PC-3 (cell line): ENCODE measurements around the gene APBA1. TPM values are rescaled to one million over a fixed set of nuclear protein-coding genes. Genes with fewer than 3 reads are reported as not detected.

Experiments used
- ATAC-seq: fragments of 200-7000 bp; cut with Tn5 transposase; 2 replicates; pipeline ENCODE4 v1.9.1; 2020; ENCODE audit warnings: mild to moderate bottlenecking, moderate library complexity
- BruUV-seq: library from RNA; stranded (reverse); fragments of 400-500 nt; replicated peaks from 2 replicates; lab custom pipeline; 2021; lab: Mats Ljungman, UMichigan
- CTCF ChIA-PET: fragments of 300-600 bp; sonication (Branson Sonifier 250); formaldehyde crosslinking; loops from one replicate; lab custom pipeline; 2022; ENCODE audit warnings: antibody characterized with exemption; lab: Charles Lee
- POLR2A ChIA-PET: fragments of 300-600 bp; sonication (Branson Sonifier 250); formaldehyde crosslinking; loops from one replicate; lab custom pipeline; 2022; ENCODE audit warnings: antibody characterized with exemption; ENCODE audit not compliant: unreplicated experiment; lab: Charles Lee
- DNase-seq: peaks from one replicate; pipeline ENCODE4 v3.0.0-alpha.2; 2015
- H2AFZ ChIP-seq: fragments of 300-600 bp; sonication (generic); 2 replicates; pipeline ENCODE4 v1.6.0; 2016; ENCODE audit warnings: antibody characterized with exemption, low read length
- H3F3A ChIP-seq: fragments of 300-600 bp; sonication (generic); one replicate; pipeline ENCODE4 v1.6.0; 2017; ENCODE audit warnings: antibody characterized with exemption, low read length, control low read depth, mild to moderate bottlenecking; ENCODE audit not compliant: unreplicated experiment
- H3K27ac ChIP-seq: fragments of 300-600 bp; sonication (generic); 2 replicates; pipeline ENCODE4 v1.5.1; 2016; ENCODE audit warnings: mild to moderate bottlenecking, low read length
- H3K27me3 ChIP-seq: fragments of 300-600 bp; sonication (generic); 2 replicates; pipeline ENCODE4 v1.6.1; 2016; ENCODE audit warnings: low read length, mixed read lengths
- H3K36me3 ChIP-seq: fragments of 300-600 bp; sonication (generic); 2 replicates; pipeline ENCODE4 v1.6.1; 2016; ENCODE audit warnings: low read depth, mixed run types, low read length, mixed read lengths
- H3K4me1 ChIP-seq: fragments of 300-600 bp; sonication (generic); 2 replicates; pipeline ENCODE4 v1.5.1; 2016; ENCODE audit warnings: low read length; ENCODE audit not compliant: insufficient read depth
- H3K4me2 ChIP-seq: fragments of 300-600 bp; sonication (generic); 2 replicates; pipeline ENCODE4 v1.6.0; 2016; ENCODE audit warnings: low read length
- H3K4me3 ChIP-seq: fragments of 300-600 bp; sonication (generic); 2 replicates; pipeline ENCODE4 v1.5.1; 2016; ENCODE audit warnings: mild to moderate bottlenecking, low read length, mixed read lengths
- H3K79me2 ChIP-seq: fragments of 300-600 bp; sonication (generic); 2 replicates; pipeline ENCODE4 v1.6.1; 2017; ENCODE audit warnings: low read length, mixed read lengths
- H3K9ac ChIP-seq: fragments of 300-600 bp; sonication (generic); 2 replicates; pipeline ENCODE4 v1.6.0; 2016; ENCODE audit warnings: mild to moderate bottlenecking, low read length
- H3K9me2 ChIP-seq: fragments of 300-600 bp; sonication (generic); replicated peaks from 2 replicates; pipeline ENCODE4 v1.6.1; 2016; ENCODE audit warnings: mixed run types, low read length, mixed read lengths
- H3K9me3 ChIP-seq: fragments of 300-600 bp; sonication (generic); 2 replicates; pipeline ENCODE4 v1.6.1; 2016; ENCODE audit warnings: low read length, mixed read lengths
- H4K20me1 ChIP-seq: fragments of 300-600 bp; sonication (generic); 2 replicates; pipeline ENCODE4 v1.6.1; 2016; ENCODE audit warnings: low read length, mixed read lengths
- CTCF ChIP-seq: fragments of 300-600 bp; sonication (generic); conservative IDR thresholded peaks from 2 replicates; pipeline ENCODE4 v1.5.1; 2017; ENCODE audit warnings: antibody characterized with exemption, low read depth, mild to moderate bottlenecking, low read length
- EZH2 ChIP-seq: fragments of 300-600 bp; sonication (generic); IDR thresholded peaks from one replicate; pipeline ENCODE4 v1.6.1; 2017; ENCODE audit warnings: antibody characterized with exemption, mild to moderate bottlenecking, low read length; ENCODE audit not compliant: unreplicated experiment
- EZH2phosphoT487 ChIP-seq: fragments of 300-600 bp; sonication (generic); IDR thresholded peaks from 2 replicates; pipeline ENCODE4 v1.6.1; 2018; ENCODE audit warnings: mild to moderate bottlenecking, antibody characterized with exemption, low read length, borderline replicate concordance
- intact Hi-C: fragments of 100-400 bp; cut with micrococcal nuclease; formaldehyde crosslinking; loops from 2 replicates; pipeline ENCODE4 v1.9.0; 2023
- total RNA-seq: library from RNA; depleted of rRNA; stranded (reverse); fragments of >200 nt; gene quantifications from 2 replicates; pipeline ENCODE4 v1.2.3, GENCODE V29; 2014

APBA1 gene
- total RNA-seq, 1 experiment from 2014 or later: 0.07 TPM

GRCh38 chr9:69460012-69460411, 212.2 kb downstream of the APBA1 start:
- Histone ChIP-seq H3K4me2 (no peak overlapping the region), H3K36me3 (no peaks in the 10 kb centered on the region), H4K20me1 (no peaks in the 10 kb centered on the region), H3K4me3 (no peak overlapping the region), H3K27ac (no peak overlapping the region), H3K9me3 (no peaks in the 10 kb centered on the region), H3K9me2 (no peaks in the 10 kb centered on the region), H3K9ac (no peak overlapping the region), H3K27me3 (peaks cover 58% of the 10 kb centered on the region), H3F3A (no peaks in the 10 kb centered on the region), H2AFZ (no peak overlapping the region), H3K4me1 (no peaks in the 10 kb centered on the region), H3K79me2 (no peaks in the 10 kb centered on the region)
- ChIA-PET CTCF (no interaction called here), POLR2A (no interaction called here)
- TF ChIP-seq EZH2phosphoT487 (no peak), EZH2 (no peak), CTCF (no peak)
- no TSS peak for BruUV-seq
- intact Hi-C loops: no loop called here
- no peak for DNase-seq
- ATAC-seq: no peak

- ATAC-seq (no peak), DNase-seq (no peak)
- Histone ChIP-seq H3K9ac (no peak overlapping the region), H3K9me3 (no peaks in the 10 kb centered on the region), H3F3A (no peaks in the 10 kb centered on the region), H3K27me3 (peaks cover 42% of the 10 kb centered on the region), H3K79me2 (no peaks in the 10 kb centered on the region), H3K4me3 (no peak overlapping the region), H4K20me1 (no peaks in the 10 kb centered on the region), H3K27ac (no peak overlapping the region), H3K9me2 (no peaks in the 10 kb centered on the region), H3K4me2 (no peak overlapping the region), H3K4me1 (no peaks in the 10 kb centered on the region), H3K36me3 (no peaks in the 10 kb centered on the region), H2AFZ (no peak overlapping the region)
- BruUV-seq: no TSS peak
- intact Hi-C loops: no loop called here
- TF ChIP-seq EZH2phosphoT487 (no peak), CTCF (no peak), EZH2 (no peak)
- ChIA-PET CTCF (no interaction called here), POLR2A (no interaction called here)
These were observed 214.0 kb downstream of the APBA1 start for GRCh38 chr9:69458176-69458575.

- Histone ChIP-seq H2AFZ (no peak overlapping the region), H3K27me3 (peaks cover 42% of the 10 kb centered on the region), H3K4me3 (no peak overlapping the region), H3K9ac (no peak overlapping the region), H3K4me1 (no peaks in the 10 kb centered on the region), H3K79me2 (no peaks in the 10 kb centered on the region), H3K27ac (no peak overlapping the region), H3F3A (no peaks in the 10 kb centered on the region), H3K9me3 (no peaks in the 10 kb centered on the region), H3K9me2 (no peaks in the 10 kb centered on the region), H3K36me3 (no peaks in the 10 kb centered on the region), H3K4me2 (no peak overlapping the region), H4K20me1 (no peaks in the 10 kb centered on the region)
- no peak for TF ChIP-seq EZH2phosphoT487
- no peak for TF ChIP-seq EZH2
- no peak for TF ChIP-seq CTCF
- ChIA-PET CTCF (no interaction called here), POLR2A (no interaction called here)
- BruUV-seq: no TSS peak
- ATAC-seq: no peak
- intact Hi-C loops: no loop called here
- no peak for DNase-seq
These were observed 216.0 kb downstream of the APBA1 start for GRCh38 chr9:69456201-69456600.
